IPS-11a (cell line): ENCODE measurements around the gene PDXK.

Experiments used
- H3K4me3 ChIP-seq: one replicate; pipeline ENCODE4 v1.5.1; 2013; ENCODE audit warnings: low read depth, low read length, control low read depth

PDXK gene

DNA sequence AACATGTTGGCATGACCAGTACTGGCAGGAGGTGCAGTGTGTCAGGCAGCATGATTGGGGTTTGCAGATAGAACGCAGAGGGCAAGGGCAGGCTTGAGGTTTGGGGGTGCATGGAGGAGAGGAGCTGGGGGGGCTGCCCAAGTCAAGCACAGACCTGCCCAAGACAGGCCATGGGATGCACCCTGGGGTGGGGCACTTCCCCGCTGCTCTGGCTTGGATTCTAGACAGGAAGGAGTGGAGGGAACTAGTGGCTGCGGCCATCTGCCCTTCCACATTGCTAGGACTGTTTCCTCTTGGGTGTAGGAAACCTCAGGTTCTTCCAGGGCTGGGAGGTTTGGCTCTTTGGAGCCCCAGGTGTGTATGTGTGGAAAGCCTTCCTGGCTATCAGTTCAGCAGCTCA lies 3.0 kb downstream of the PDXK start:
- H3K4me3 ChIP-seq, result no peak overlapping the region

GRCh38 chr21:43723648-43724047 lies 4.7 kb downstream of the PDXK start:
- H3K4me3 ChIP-seq, result no peak overlapping the region

- no peak overlapping the region for H3K4me3 ChIP-seq
Measured at GRCh38 chr21:43726686-43727518, 8.0 kb downstream of the PDXK start.

DNA sequence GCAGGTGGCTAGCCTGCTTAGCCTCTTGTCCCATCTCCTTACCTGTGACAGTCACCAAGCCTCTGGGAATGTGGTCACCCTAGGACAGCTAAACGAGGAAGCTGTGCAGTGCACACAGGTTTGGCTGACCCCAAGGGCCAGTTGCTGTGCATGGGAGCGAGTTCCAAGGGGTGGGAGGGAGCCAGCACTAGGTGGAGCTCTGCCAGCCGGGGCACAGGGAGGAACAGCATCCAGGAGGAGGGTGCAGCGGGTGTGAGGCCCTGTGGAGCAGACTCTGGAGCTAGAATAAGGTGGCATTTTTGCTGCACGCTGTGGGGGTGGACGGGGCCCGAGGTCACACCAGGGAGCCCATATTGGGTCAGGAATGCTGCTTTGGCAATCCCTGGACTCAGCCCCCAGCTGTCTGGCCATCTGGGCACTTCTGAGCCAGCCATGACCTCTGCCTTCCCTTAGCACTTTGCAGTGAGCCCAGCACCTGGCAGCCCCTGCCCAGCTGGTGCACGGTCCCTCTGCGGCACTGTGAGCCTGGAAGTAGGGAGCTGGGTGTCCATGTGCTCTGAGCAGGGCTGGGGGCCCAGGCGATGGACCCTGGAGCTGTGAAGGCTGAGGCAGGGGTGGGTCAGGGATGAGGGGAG lies 8.7 kb downstream of the PDXK start:
- no peak overlapping the region for H3K4me3 ChIP-seq

- H3K4me3 ChIP-seq, result peak overlapping the region; percentile 53
Measured at GRCh38 chr21:43728154-43728466, 9.2 kb downstream of the PDXK start.

- H3K4me3 ChIP-seq, result peak overlapping the region; percentile 53
Measured at GRCh38 chr21:43728467-43729390, 9.8 kb downstream of the PDXK start.

DNA sequence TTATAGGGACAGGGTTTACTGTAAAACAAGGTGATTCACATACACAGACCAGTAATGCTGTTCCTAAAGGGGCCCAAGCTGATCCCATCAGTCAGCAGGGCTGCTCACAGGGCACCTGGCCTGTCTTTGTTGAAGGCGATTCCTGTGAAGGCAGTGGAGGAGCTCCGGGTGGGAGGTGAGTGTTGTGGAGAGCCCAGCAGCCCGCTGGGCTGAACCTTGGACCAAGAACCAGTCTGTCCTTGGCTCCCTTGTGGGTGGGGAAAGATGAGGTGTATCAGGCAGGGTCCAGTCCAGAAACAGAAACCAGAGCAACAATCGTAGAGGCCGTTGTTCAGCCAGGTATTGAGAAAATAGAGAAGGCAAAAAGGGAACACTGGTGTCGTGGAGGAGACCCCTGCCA lies 12.5 kb downstream of the PDXK start:
- no peak overlapping the region for H3K4me3 ChIP-seq

GRCh38 chr21:43731891-43732711 lies 13.2 kb downstream of the PDXK start:
- H3K4me3 ChIP-seq, result no peak overlapping the region

DNA sequence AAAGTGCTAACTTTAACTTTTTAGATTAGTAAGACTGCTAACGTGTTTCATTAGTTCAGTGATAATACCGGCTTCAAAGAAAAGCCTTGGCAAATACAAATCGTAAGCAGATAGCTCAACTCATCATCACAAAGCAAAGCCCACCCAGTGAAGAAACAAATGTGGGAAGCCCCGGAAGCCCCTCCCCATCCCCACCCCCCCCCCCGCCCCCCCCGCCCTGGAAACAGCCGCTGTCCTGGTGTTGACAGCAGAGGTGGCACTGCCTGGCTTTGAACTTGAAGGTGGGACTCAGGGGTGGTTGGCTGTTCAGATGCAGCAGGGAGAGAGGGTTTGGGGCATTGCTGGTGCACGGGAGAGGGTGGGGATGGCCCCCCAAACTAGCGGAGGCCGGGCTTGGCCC lies 14.1 kb downstream of the PDXK start:
- H3K4me3 ChIP-seq, result no peak overlapping the region

DNA sequence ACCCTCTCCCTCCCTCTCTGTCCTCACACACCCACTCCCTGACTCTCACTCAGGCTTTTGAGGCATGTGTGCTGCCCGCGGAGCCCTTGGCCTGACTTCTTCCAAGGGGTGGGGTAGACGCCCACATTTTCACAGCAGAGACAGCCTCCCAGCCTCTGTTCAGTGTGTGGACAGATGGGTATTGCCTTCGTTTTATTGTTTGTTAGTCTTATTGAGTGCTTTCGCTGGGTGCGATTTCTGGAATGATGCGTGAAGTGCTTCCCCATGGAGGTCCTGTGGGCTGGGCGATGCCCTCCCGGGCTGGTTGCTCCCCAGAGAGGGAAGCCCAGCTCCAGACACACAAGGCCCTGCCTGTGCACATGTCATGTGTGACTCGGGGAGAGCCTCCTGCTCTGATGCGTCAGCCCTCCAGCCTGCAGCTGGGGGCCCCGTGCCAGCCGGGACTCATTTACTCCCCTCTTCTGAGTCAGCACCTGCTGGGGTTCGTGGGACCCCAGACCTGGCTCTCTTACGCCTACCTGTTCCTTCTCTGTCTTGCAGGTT lies 14.7 kb downstream of the PDXK start:
- no peak overlapping the region for H3K4me3 ChIP-seq

GRCh38 chr21:43734131-43734927 lies 15.4 kb downstream of the PDXK start:
- H3K4me3 ChIP-seq, result no peak overlapping the region

DNA sequence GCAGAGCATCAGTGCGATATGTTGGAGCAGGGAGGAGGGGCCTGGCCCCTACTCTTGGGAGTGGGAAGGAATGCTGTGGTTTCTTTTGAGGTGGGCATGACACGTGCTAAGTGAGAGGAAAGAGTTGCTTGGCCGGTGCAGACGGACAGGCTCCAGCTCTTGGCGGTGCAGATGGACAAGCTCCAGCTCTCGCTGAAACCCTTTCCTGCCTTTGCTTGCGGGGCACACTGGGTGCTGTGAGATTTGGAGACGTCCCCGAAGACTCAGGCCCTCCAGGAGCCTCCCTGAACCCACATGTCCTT lies 15.9 kb downstream of the PDXK start:
- H3K4me3 ChIP-seq, result no peak overlapping the region

DNA sequence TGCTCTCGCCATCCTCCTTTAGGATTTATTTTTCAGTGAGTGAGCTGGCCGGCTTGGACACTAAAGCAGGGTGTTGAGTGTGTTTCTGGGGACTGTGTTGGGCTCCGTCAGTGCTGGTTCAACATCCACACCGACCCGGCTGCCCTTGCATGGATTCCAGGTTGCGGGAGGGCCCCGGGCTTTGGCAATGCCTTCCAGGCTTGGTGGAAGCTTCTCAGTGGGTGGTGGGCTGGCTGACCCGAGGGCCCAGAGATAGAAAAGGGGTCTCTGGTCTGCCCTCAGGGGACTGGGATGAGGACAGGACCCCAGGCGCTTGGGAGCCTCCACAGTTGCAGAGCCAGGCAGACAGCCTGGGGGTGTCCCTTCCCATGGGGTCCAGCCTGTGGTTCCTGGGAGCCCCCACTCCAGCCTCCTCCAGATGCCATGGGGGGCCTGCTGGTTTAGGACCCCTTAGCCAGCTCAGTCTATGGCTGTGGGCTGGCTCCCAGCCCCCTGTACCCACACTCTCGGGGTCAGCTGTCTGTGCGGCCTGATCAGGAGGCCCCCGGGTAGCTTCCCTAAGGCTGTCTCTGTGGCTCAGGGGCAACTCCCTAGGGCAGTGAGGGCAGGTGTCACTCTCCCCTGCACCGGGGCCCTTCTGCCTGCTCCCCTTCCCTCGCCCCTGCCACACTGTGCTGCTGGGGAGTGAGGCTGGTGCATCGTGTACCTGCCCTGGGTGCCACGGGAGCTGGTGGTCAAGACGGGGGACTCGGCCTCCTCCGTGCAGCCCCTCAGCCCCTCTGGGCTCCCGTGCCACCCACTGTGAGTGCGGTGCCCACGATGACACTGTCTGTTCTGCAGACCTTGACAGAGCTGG lies 16.5 kb downstream of the PDXK start:
- H3K4me3 ChIP-seq, result no peak overlapping the region

- H3K4me3 ChIP-seq, result no peak overlapping the region
Measured at GRCh38 chr21:43736224-43736883, 17.4 kb downstream of the PDXK start.

DNA sequence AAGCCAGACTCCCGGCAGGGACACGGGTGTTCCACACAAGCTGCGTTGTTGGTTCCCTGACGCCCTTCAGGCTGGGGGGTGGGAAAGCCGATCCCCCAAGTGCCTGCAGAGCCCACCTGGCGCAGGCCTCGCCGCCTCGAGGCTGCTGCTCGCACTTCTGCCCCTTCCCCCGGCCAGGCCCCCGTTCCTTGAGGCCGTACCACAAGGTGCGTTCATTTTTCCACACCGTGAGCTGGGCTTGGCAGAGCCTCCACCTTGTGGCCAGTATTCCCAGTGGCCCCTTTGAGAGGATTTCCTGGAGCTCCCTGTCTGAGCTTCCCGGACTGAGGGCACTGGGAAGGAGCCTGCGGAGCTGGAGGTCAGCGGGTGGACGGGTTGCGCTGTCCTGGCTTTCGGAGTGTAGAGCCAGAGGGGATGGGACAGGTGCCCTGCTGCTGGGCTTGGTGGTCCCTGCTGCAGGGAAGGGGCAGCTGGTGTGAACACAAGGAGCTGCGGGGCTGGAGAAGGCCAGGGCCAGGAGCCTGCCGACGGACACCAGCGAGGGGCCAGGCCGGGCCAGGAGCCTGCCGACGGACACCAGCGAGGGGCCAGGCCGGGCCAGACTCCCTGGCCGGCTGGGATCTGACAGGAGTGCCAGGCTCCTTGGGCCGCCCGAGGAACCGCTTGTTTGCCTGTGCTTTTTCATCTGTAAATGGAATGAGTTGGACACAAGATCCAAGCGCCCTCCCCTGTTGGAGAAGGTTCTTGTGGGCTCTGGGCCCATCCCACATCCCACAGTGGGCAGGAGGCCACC lies 18.4 kb downstream of the PDXK start:
- H3K4me3 ChIP-seq, result no peak overlapping the region

DNA sequence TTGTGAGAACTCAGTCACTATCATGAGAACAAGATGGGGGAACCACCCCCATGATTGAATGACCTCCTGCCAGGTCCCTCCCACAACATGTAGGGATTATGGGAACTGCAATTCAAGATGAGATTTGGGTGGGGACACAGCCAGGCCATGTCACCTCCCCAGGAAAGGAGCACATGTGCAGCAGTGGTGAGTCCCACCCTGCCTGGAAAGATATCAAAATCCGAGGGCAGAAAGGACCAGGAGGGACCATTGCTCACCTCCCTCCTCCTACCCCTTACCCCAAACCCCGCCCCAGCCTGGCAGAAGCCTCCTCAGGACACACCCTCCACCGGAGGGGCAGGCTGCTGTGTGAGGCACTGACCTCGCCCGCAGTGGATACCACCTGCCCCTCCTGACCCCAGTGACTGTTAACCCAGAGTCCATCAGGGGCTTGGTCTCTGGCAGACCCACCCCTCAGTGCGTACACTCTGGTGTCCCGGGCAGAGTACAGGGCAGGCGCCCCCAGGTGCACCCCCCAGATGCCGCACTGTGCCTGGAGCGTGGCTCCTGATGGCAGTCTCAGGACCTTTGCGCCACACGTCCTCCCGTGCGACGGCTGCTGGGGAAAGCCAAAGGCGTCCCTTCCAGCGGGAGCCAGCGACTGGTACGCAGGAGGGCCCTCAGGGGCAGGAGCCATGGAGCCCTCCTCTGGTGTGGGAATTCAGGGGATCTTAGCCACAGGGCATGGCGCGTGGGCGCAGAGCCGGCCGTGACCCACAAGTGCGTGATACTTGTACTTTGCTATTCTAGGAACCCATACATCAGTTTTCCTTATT lies 20.9 kb downstream of the PDXK start:
- H3K4me3 ChIP-seq, result no peak overlapping the region
